Astrocyte (in vitro differentiated cells and primary cell): ENCODE data around the gene SHISA7.

Experiments
- EZH2 ChIP-seq: IDR thresholded peaks from 2 replicates; pipeline ENCODE4 v1.6.1; 2012; ENCODE audit warnings: mild to moderate bottlenecking, low read length, inconsistent platforms; ENCODE audit not compliant: insufficient read depth
- TF ChIP-seq, protein P1 (sequence below): IDR thresholded peaks from 2 replicates; pipeline ENCODE4 v1.5.1; 2011; ENCODE audit warnings: low read depth, mild to moderate bottlenecking, inconsistent platforms, low read length, moderate library complexity; ENCODE audit not compliant: insufficient read depth

DNA sequence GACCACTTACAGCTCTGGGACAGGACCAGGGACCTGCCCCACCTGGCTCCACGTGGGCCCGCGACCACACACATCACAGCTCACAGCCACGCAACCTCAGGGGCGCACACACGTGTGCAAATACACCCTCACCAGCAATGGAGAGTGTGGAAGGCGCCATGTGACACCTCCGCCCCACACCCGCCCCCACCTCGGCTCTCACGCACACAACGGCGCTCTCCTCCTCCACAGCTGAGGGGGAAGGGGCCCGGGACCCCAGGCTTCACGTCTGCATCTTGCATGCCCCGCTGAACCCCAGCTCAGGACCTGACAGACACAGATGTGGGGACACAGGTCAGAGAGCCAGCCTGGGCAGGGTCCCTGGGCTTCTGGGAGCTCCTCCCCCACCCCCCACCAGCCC lies 6.4 kb upstream of the SHISA7 start:
- TF ChIP-seq, protein P1, sequence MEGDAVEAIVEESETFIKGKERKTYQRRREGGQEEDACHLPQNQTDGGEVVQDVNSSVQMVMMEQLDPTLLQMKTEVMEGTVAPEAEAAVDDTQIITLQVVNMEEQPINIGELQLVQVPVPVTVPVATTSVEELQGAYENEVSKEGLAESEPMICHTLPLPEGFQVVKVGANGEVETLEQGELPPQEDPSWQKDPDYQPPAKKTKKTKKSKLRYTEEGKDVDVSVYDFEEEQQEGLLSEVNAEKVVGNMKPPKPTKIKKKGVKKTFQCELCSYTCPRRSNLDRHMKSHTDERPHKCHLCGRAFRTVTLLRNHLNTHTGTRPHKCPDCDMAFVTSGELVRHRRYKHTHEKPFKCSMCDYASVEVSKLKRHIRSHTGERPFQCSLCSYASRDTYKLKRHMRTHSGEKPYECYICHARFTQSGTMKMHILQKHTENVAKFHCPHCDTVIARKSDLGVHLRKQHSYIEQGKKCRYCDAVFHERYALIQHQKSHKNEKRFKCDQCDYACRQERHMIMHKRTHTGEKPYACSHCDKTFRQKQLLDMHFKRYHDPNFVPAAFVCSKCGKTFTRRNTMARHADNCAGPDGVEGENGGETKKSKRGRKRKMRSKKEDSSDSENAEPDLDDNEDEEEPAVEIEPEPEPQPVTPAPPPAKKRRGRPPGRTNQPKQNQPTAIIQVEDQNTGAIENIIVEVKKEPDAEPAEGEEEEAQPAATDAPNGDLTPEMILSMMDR: no peak
- no peak for TF ChIP-seq EZH2
